CD4-positive, alpha-beta T cell treated with Interleukin-4 for 1 hour (primary cell): ENCODE results near the gene MYF6.
"Not testable (repeated sequence)": the region's sequence is repeated elsewhere in the genome, so short reads cannot be mapped to it uniquely, and the experiment has no call there.

Source experiments
- DNase-seq, 2 donors: peaks; one replicate each; pipeline ENCODE4 v3.0.0-alpha.2; 2020 to 2022

Gene MYF6

DNA sequence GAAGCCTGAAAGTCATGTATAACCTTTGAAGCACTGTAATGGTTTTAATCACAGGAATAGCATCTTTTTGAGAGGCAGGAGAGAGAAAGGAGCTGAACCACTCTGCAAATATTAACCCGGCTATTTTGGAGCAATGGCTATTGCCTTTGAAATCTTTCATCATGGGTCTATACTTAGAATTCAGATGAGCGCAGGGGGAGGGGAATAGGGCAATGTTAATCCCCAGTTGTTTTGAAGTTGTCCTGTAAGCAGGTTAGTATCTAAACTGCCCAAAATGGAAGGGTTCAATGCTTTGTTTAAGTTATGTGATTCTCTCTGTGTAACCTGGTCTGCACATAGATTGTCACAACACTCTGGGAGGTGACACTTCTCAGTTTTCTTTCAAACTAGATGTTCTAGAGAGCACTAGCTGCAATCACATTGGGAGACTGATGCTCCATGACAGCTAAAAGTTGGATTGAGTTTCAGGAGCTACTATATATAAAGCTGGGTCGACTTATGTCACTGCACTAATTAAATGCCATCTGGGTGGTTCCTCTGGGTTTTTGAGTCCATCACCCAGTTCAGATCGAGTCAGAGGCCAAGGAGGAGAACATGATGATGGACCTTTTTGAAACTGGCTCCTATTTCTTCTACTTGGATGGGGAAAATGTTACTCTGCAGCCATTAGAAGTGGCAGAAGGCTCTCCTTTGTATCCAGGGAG, at the start of gene MYF6:
MYF6 (plus strand) TSS at position 509 of the 704 bp plus-strand sequence; CDS start at position 595, 86 bp downstream.
- DNase-seq, result no peak

DNA sequence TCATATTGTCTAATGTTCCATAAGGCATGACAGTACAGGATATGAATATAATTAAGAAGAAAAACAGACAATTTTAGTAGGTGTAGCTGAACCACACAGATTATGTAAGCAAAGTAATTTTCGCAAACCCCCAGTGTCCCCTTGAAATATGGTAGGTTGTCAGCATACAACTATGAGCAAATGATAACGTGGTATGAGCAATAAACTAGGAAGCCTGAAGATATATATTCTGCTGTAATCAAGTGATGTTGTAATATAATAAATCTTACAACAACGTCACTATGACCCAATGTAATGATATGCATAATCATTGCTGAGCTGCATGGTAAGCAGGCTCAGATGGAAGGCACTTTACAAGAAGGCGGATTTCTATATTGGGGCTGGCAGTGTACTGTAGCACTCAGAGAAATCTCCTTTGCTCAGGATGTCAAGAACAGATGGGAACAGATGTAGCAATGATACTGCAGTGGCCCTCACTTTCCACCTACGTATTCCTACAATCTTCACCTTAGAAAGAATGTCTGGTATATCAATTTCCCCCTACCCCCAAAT, 47.8 kb upstream of the MYF6 start:
- DNase-seq, result no peak

DNA sequence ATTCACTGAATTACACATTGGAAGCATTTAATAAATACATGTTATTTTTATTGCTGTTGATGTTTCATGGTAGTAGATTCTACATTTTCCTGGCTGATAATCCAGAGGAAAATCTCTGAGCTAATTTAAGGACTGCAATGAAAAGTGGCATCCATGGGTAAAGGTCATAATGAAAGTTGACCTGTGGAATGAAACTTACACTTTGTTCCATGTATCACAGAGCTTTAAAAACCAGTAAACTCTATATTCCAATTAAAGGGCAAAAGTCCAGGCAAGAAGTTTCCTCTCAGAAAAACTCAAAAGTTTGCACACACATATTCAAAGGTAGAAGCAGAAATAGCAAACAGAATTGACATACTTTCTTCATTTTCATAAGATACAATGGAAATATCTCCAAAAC, 44.8 kb upstream of the MYF6 start:
- DNase-seq, result no peak

DNA sequence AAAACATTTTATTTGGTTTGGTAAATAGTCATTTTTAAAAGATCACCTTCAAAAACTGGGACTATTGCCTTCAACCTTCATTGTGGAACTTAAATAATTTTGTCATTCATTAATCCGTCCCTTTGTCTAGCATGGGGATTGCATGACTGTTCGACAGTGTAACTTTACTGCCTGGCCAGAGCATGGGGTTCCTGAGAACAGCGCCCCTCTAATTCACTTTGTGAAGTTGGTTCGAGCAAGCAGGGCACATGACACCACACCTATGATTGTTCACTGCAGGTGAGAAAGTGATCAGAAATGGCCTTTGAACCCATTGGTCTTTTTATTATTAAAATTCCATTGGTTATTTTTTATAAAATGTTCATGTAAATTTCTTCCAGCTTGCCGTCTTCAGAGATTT, 37.2 kb upstream of the MYF6 start:
- no peak for DNase-seq

DNA sequence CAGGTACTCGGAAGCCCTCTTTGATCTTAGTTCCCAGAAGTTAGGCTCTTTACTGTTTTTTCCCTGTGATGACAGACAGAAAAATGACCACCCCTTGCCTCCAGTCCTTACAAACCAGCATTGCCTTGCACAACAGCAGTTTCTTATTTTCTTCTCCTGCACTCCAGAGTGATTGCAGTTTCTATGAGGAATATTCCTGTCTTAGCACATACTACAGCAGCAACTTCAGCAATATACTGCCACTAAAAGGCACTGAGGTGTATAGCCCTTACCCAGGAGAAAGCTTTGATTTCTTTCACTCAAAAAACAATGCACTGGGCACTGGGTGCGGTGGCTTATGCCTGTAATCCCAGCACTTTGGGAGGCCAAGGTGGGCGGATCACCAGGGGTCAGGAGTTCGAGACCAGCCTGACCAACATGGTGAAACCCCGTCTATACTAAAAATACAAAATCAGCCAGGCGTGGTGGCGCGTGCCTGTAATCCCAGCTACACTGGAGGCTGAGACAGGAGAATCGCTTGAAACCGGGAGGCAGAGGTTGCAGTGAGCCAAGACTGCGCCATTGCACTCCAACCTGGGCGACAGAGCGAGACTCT, 31.3 kb upstream of the MYF6 start:
- DNase-seq, result not testable (repeated sequence)

DNA sequence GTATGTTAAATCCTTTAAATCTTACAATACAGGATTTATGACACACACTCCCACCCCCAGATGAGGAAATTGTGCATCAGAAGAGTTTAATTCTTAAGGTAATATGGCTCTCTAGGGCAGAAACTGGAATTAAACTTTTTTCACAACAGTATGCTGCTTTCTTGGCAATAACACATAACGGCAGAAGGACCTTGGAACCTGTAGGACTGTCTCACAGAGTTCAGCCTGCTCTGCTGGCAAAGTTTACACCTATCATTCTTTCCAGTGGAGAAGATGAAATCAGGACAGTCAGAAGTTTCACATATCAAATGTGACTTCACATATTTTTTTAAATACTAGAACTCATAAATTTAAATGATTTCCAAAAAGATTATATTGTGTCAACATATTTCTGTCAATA, 30.6 kb upstream of the MYF6 start:
- DNase-seq, result no peak

DNA sequence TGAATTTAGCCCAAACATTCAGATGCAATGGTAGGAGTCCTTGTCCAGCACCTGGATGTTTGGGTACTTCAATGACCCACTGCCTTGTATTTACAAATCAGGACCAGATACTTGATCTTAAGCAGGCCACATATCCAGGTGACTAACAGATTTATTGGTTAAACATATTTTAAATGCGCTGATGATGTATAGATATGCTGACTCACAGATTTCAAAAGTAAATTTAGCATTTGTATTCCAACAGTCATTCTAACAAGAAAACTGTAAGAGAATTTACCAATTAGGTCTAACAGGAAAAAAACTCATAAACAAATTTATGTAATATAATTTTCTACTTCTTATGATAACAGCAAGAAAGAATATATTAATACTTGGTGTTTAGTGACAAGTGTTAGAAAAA, 29.4 kb upstream of the MYF6 start:
- DNase-seq, result no peak

DNA sequence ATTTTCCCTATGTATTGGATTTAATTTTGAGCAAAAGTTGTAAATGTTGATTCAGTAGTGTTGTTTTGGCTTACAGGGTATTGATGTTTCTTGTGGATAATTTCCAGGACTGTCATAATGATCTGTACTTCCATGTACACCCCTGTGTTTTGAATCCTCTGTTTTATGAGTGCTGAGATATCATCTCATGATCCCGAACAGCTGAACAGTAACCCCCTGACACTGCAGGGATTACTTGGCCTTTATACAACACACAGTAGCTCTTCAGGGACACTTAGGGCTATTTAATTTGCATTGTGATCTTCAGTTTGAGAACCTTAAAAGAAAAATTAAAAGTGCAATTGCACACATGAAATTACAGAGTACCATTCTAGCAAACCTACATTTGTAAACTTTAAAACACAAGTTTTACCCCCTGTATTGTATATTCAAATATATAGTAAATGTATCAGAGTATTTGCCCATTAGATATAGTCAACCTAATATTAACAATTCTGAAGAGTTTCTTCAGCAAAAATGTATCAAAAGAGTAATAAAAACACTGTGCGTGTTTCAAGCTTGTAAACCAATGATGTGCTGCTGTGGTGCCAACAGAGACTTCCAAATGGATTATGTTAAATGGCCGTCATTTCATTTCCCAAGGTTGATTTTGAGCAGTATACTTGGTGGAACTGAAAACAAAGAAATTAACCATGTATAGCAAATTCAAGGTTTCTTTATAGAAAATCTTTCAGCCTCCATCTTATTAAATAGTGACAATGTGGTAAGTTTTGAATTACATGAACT, 27.9 kb upstream of the MYF6 start:
- no peak for DNase-seq

DNA sequence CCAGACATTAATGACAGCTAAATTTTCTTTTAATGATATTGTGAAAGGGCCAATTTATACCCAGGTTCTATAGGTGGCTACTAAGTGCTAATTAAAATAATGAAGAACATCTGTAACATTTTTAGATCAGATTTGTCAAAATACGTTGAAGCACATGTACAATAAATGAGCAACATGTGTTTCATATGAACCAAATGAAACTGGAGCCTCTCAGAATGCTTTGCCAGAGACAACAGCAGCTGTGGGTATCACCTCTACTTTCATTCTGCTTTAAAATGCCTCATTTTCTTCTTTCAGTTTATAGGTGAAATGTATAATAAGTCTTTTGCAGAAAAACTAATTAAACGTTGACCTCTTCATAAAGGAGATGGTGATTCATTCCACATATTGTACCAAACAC, 26.1 kb upstream of the MYF6 start:
- no peak for DNase-seq

DNA sequence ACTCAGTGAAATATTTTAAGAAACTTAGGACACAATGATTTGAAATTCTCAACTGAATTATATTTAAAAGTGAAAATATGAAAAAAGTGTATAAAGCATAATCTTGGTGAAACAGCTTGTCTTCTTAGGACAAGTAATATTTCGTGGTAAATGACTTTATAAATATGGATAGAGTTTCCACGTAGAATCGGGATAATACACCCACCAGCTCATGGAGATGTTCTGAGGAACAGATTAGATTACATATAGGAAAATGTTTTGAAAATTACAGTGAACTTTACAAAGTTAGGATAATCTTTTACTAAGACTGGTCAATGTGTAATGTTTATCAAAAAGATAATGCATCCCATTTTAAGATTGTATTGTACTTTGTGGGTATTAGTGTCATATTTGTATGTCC, 25.6 kb upstream of the MYF6 start:
- no peak for DNase-seq

DNA sequence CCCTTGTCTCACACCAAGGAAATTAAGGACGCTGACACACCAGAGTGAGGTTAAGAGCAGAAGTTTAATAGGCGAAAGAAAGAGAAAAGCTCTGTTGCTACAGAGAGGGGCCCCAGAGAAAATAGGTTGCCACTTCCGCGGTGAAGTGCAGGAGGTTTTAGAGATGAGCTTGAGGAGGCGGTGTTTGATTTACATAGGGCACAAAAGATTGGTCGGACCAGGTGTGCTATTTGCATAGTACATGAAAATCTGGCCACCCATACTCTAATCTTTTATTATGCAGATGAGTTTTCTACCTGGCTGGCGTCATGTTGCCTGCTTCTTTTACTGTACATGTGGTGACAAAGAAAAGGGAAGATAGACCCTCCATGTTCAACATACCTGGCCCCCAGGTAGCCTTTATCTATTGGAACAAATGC, 23.3 kb upstream of the MYF6 start:
- DNase-seq, result no peak

DNA sequence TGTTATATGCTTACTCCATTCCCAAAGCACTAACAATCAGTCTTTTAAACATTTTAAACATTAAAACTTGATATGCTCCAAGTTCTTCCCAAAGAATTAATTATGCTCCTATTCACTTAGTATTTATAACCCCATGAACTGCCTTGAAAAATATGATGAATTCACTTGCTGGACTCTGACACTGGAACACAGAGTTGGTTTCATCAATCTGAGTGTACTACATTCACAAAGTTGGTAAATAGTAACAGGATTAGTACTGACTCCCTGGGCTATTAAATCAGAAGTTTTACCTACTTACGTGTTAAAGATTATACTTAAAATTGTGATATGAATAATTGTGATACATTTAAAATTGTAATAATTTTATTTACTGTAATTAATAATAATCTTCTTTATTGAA, 17.3 kb upstream of the MYF6 start:
- DNase-seq, result no peak

DNA sequence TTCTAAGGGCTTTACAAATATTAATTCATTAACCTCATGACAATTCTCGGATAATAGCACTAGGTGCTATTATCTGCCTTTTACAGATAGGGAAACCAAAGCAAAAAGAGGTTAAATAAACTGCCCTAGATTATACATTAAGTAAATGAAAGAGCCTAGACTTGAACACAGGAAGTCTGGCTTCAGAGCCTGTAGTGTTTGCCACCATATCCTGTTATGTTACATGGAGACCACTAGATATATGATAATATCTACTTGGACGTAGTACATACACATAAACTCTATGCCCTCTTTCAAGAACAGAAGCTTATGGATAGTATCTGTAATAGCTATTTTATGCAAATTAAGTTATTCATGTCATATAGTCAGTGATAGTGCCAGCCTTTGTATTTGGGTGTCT, 16.9 kb upstream of the MYF6 start:
- DNase-seq, result no peak

DNA sequence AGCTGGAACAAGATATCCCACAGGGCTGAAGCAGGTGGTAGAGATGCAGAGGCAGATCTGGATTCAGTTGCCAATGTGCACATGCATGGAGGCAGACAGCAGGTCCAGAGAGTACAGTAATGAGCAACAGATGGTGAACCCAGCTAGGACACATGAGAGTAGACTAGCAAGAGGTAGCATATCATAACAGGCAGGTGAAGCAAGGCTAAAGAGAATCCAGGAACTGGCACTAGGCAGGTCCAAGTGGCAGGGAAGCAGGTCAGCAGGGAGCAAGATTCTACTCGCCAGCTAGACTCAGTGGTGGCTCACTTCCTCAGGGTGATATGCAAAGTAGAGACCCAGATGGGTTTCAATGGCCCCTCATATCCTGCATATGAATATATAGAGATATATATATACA, 15.3 kb upstream of the MYF6 start:
- DNase-seq, result no peak

DNA sequence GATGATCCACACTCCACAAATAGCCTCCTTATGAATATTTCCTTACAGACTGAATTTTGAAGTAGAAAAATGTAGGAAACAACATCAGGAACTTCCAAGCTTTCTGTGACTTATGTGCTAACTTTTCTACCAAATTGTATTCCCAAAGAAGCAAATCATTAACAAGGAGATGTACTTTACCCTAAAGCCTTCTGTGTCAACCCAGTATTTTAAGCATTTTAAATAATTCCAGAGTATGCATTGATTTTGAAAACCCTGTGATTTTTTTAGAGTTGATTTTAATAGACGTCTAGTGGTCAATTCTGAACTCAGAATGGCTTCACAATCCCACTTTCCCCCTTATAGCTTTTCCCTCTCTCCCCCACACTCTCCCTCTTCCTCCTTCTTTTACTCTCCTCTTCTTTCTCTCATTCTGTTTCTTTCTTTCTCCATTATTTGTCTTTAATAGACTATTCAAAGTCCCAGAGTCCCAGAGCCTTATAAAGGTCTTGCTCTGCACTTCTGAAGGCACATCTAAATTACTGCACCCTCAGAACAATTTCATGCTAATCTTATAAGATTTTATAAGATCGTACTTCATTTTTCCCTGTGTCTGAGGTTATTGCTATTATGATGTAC, 10.1 kb upstream of the MYF6 start:
- DNase-seq, result no peak

DNA sequence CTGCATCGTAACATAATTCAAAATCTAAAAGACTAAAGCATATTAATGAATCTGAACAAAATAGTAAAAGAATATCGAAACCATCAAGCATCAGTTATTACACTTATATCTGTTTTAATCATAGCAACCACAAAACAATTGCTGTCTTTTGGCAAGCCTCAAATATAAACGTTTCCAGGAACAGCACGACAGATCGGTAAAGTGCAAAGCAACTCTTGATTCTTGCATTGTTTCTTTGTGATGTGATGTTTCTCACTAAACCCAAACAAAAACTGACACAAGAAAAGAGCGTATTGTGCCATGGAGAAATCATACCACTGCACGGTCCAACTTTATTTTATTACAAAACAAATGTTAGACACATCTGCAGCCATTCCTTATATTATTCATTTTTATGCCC, 9.2 kb upstream of the MYF6 start:
- no peak for DNase-seq

DNA sequence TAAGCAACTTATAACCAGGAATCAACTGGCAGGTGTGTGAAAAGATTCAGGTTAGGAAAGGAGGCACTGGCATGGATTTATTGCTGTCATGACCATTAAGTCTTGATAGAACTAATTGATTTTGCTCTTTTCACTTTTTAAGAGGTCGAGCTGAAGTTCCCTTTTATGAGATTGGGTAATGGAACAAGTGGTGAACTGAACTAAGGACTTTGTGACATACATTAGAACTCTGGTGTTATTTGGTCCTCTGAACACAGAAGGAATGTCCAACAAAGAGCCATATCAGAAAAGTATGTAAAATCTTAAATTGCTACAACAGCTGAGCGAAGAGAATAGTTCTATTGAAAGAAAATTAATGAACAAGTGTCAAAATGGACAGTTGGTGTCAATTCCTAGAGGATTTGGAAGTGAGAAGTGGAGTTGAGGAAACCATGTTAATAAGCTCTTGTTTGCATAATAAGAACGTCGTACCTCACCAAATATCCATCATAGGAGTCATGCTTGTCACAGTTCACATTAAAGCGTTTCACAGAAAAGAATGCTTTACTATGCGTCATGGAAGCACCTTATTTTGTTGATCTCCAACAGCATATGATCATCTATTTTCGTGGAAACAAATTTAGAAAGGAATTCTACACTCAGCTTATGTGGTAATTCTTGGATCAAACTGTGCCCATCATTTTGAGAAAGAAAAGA, 8.4 kb upstream of the MYF6 start:
- no peak for DNase-seq

DNA sequence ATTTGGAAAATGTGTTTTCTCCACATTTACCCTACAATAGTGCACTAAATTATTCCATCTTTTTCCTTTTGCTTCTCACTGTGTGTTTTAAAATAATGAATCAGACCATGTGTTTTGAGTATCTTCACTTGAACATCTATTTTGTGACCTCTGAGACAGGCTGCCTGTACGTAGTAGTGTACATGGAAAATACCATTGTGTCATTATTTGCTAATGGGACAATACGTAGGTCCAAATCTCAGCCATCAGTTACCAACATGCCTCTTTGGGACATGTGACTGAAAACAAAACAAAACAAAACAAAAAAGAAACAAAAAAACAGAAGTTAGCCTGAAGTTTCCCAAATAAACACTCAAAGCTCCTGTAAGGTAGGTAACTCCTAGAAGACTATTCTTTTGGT, 7.1 kb upstream of the MYF6 start:
- DNase-seq, result no peak

DNA sequence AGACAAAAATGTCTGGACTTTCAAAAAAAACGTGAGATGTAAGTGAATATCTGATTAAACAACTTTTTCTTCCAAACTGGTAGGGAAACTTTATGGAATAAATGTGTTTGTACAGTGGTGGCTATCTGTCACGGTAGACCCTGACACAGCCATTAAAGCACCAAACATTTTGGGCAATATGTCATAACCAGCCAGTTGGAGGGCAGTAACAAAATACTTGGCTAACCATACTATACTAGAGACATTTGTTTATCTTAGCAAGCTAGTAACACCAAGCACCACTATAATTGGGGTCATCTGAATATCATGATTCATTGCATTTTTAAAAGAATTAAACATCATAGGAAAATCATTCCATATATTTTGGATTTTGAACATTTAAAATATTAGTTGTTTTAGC, 6.0 kb upstream of the MYF6 start:
- DNase-seq, result no peak

DNA sequence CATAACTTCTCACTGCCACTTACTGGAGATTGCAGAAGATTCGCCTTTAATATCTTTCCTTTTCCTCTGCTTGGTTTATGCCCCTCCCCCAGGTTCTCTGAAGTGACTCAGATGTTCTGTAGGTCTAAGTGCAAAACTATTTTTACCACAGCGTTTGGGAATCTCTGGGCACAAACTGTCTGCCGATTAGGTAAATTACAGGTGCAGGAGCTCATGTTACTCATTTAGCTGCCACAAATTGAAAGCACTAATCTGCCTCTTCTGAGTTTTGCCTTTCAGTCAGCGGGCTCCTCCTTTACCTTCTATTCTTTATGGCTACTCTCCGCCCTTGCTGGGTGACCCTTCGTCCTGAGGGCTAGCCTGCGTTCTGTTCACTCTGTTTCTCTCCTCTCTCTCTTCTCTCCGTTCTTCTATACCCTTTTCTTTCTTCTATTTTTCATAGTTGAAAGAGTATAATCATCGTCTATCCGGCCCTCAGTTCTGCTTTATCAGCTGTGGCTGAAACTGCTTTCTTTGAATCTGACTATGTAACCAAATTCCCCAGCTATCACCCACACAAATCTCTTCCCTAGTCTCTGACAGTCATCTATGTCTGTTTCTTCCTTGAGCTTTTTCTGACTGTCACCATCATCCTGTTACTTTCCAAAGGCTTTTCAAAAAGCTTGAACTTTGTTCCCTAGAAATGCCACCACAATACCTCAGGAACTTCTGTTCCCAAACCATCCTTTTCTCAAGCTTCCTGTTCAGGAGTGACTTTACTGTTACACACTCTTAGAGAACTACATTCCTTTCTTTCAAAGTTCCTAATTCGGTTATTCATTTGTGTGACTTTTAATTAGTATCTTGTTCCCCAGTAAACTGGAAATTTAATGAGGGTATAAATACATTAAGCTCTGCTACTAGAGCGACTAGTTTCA, 4.3 kb upstream of the MYF6 start:
- no peak for DNase-seq

DNA sequence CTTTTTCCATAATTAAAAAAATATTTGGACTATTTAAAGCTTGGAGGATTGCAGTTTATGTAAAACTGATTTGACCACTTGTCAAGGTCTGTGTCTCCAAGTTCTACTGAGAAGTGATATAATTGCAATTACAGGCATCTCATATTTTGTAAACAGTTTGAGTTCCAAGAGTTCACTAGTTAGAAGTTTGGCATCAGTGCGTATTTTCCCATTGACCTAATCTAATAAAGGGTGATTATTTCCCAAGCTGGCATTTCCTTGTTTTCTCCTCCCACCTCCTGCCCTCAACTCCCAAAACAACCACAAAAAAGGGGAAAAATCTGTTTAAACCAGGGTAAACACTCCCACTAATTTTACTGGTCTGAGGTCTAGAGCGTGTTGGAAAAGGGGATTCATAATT, 3.0 kb upstream of the MYF6 start:
- DNase-seq, result no peak

DNA sequence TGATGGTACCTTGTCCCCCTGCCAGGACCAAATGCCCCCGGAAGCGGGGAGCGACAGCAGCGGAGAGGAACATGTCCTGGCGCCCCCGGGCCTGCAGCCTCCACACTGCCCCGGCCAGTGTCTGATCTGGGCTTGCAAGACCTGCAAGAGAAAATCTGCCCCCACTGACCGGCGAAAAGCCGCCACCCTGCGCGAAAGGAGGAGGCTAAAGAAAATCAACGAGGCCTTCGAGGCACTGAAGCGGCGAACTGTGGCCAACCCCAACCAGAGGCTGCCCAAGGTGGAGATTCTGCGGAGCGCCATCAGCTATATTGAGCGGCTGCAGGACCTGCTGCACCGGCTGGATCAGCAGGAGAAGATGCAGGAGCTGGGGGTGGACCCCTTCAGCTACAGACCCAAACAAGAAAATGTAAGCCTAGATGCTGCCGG, 410 bp downstream of the MYF6 start:
- no peak for DNase-seq
